NCI-H510A (cell line): ENCODE measurements around the gene CEP20.
"Not testable (repeated sequence)": the region's sequence is repeated elsewhere in the genome, so short reads cannot be mapped to it uniquely, and the experiment has no call there.

Experiments
- DNase-seq: peaks from one replicate; lab custom pipeline; 2025; lab: John Stamatoyannopoulos, UW

The CEP20 gene

DNA sequence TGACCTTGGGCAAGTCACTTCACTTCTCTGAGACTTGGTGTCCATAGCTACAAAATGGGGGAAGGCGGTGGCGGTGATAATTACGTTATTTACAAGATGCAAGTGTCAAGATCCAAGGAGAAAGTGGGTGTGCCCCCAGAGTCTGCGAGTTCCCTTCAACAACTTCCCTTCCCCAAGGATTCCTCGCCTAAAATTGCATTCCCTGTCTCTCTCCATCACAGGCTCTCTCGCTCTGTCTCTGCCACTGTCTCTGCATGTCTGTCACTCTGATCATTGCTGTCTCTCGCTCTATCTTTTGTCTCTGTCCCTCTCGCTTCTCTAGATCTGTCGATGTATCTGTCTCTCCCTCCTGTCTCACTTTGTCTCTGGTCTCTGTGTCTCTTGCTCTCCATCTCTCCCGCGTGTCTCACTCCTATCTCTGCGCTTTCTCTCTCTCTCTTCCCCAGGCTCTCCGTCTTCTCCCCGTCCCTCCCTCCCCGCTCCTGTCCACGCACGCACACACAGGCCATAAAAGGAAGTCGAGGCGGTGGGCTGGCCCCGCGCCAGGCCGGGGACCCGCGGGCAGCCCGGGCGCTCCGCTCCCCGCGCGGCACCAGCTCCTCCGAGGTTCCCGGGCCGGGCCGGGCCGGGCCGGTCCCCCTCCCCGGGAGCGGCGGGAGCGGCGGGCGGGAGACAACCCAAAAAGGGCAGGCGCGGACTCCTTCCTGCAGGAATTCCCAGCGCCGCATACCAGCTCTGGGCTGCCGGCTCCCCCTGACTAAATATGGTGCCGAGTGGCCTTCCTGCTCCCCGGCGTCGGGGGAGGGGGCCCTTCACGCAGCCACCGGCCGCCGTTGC, 30.5 kb downstream of the CEP20 start:
- DNase-seq, result no peak

DNA sequence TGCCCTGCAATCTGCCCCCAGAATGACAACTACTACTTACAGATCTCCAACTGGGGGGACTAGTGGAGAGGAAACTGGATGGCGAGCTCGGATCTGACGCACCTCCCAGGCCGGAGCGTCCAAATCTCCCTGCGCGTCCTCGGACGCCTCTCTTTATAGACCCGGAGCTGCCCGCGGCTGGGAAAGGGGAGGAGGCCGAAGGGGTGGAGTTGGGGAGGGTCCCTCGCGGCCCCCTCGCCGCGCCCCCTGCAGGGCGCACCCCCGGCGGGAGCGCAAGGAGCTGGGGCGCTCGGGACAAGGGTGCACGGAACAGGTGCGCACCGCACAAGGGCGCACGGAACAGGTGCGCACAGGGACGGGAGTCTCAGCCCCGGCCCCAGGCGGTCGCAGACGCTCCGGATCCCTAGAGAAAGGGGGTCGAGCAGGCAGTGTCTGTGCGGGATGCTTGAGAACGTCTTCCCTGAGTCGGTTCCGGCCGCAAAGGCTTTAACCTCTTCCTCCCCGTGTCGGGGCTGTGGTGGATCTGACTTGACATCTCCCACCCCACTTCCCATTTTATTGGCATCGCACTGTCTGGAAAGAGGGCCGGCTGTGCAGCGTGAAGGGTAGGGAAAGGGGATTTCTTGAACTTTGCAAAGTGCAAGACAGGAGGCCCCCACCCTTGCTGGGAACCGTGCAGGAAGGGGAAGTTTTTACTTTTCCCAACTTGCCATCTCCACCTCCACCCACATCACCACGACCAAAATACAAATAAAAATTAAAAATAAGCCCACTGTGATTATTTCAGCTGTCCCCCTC, 31.3 kb downstream of the CEP20 start, which contains the start of gene MYH11:
TSS of gene MYH11 (minus strand) at position 128 of the 798 bp plus-strand sequence. CDS start 18,776 bp downstream, outside the sequence.
- DNase-seq, result no peak

DNA sequence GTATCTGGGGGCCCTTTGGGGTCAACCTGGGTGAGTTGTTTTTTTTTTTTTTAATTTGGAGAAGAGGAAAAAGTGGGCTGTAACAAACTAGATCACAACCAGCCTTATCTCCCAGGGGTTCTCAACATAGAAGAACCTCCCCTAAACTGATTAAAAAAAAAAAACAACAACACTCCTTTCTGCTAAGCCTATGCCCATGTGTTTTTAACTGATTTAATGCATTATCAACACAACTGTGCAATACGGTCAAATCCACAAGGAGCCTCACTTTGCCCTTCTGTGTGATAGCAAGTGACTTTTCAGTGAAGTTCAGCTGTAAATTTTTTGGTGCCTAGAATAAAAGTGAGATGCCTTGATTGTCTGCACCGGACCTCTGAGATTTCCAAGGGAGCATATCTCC, 32.2 kb downstream of the CEP20 start:
- no peak for DNase-seq

DNA sequence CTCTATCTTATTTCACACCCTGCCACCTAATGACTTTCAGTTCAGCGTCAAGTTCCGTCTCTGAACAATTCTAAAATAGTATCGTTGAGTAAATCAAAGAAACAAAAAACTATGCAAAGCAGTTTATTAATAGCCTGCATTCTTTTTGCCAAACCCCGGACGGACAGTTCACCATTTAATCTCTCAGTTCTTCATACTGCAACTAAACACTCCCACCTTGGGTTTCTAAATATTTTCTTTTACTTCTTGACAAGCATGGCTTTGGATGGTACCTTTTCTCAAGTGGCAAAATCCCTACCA, 32.7 kb downstream of the CEP20 start:
- no peak for DNase-seq

DNA sequence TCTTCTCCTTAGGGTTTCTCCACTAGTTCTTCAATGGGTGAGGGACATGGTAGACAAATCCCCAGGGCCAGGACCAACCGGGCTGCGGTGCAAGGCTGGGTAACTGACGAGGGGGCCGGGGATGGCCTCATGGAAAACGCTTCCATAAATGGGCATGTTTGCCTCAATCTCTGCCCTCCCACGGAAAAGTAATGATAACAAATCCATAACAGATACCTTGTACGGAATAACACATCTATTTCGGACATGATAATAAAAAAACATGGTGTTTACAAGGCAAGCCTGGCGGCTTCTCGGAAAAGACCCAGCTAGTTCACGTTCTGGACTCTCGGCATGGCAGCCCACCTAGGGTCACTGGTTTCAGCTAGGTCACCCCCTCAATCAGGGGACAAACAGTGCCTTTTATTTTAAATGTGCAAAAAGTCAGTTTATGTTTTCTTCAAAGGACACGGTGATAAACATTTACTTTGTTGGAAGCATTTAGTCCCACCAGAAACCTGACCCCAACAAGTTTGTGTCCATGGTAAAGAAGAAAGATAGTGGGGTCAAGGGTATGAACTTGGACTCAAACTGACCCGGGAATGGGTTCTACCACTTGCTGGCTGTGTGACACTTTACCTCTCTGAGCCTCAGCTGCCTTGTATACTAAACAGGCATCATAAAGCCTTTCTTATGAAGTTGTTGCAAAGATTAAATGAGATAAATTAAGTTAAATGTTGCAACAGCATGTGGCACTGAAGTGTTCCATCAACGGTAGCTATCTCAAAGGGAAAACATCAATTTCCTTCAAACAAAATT, 33.3 kb downstream of the CEP20 start:
- DNase-seq, result no peak

DNA sequence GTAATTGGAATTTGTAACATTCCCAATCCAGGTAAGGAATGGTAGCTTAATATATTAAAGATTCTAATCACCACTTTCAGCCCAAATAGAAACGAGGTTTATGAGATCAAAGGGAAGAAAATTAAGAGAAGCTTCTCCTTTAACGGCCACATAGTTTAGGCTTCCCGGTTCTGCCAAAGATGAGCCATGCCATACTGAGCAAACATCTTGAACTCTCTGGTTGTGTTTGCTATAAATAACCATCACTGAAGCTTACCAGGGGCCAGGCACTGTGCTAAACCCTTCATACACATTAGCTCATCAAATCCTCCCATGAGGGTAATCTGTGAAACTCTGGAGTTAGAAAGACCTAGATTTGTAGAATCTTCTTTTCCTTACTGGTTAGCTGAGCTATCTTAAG, 34.3 kb downstream of the CEP20 start:
- no peak for DNase-seq

DNA sequence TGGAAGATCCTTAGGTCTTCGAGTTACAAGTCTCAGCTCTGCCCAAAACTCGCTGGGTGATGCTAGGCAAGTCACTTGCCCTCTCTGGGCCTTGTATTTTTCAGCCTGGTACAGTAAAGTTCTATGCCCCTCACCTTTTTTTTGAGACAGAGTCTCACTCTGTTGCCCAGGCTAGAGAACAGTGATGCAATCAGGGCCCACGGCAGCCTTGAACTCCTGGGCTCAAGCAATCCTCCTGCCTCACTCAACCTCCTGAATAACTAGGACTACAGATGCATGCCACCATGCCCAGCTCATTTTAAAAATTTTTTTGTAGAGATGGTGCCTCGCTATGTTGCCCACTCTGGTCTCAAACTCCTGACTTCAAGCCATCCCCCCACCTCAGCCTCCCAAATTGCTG, 35.4 kb downstream of the CEP20 start:
- no peak for DNase-seq

DNA sequence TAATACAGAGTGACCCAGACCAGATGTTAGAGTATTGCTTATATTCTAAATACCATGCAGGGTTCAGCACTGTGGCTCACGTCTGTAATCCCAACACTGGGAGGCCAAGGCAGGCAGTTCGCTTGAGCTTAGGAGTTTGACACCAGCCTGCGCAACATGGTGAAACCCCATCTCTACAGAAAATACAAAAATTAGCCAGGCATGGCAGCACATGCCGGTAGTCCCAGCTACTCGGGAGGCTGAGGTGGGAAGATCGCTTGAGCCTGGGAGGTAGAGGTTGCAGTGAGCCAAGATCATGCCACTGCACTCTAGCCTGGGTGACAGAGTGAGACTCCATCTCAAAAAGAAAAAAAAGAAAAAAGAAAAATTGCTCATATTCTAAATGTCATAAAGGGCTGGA, 37.8 kb downstream of the CEP20 start:
- not testable (repeated sequence) for DNase-seq

DNA sequence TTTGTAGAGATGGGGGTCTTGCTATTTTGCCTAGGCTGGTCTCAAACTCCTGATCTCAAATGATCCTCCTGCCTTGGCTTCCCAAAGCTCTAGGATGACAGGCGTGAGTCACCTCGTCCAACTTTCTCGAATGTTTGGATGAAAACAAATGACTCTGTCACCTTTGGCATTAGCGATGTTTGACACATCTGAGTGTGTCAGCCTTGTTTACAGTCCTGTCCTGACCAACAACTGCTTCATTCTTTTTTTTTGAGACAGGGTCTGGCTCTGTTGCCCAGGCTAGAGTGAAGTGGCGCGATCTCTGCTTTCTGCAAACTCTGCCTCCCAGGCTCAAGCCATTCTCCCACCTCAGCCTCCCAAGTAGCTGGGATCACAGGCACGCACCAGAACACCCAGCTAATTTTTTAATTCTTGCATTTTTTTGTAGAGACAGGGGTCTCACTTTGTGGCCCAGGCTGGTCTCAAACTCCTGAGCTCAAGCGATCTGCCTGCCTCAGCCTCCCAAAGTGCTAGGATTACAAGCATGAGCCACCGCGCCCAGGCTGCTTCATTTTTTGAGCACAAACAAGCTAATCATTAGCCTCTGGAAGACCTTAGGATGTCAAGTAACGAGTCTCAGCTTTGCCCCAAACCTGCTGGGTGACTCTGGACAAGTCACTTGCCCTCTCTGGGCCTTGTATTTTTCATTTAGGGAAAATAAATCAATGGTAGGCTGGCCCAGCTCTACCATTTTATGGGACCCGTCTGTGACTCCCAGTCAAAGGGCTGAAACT, 39.0 kb downstream of the CEP20 start:
- no peak for DNase-seq

DNA sequence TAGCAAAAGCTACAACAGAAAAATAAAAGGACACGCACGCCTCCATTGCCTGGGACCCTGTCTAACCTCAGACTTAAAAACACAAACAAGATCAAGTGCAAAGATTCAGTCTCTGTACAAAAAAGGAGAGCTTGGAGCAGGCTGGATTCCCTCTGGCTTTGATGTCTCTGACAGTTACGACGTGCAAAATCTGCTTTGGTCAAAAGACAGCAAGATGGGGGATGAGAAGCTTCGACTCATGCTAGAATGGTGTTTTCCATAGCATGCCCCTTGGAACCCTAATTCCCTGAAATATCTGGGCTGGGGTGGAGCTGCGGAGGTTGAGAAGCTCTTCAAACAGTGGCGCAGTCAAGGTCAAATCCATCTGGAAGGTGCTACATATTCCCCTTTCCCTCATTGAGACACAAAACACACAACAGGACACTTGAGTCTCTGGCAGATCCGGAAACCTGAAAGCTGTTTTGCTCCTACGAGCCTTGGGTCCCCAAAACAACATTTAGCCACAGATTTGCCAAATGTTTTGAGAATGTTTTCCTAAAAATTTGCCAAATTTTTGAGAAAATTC, 40.7 kb downstream of the CEP20 start:
- no peak for DNase-seq

DNA sequence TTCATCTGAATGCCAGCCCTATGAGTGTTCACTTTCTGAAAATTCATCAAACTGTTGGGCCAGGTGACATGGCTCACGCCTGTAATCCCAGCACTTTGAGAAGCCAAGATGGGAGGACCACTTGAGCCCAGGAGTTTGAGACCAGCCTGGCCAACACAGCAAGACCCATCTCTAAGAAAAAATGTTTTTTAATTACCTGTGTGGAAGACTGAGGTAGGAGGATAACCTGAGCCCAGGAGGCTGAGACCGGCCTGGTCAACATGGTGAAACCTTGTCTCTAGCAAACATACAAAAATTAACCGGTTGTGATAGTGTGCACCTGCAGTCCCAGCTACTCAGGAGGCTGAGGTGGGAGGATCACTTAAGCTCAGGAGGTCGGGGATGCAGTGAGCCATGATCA, 41.9 kb downstream of the CEP20 start:
- no peak for DNase-seq

DNA sequence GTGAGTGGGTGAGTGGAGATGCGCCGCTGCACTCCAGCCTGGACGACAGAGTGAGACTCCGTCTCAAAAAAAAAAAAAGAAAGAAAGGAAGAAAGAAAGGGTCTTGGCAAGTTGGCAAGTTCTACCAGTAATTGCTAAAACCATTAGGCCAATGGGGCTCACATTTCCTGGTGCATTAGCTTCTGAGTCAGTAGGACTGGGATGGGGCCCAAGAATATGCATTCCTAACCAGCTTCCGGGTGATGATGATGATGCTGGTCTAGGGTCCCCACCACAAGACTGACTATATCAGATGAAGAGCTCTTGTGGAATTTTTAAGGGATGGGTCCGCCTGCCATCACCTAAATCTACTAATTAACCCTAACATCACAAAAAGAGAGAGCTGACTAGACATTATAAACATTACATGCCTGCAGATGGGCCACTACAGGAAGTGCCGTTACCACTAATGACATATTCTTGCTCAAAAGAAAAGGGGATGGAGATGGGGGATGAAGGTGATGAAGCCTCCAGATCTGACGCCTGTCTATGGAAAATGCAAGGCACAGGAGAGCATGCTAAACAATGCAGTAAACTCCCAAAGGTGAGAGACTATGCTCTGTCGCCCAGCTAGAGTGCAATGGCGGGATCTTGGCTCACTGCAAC, 44.6 kb downstream of the CEP20 start:
- no peak for DNase-seq

DNA sequence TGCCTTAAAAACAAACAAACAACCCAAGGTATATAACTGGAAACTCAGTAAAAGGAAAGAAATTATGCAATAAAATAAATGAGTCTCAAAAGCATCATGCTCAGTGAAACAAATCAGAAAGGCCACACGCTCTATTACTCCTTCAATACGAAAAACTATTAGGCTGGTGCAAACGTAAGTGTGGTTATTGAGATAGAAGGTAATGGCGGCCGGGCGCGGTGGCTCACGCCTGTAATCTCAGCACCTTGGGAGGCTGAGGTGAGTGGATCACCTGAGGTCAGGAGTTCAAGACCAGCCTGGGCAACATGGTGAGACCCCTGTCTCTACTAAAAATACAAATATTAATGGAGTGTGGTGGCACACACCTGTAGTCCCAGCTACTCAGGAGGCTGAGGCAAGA, 49.2 kb downstream of the CEP20 start:
- not testable (repeated sequence) for DNase-seq

DNA sequence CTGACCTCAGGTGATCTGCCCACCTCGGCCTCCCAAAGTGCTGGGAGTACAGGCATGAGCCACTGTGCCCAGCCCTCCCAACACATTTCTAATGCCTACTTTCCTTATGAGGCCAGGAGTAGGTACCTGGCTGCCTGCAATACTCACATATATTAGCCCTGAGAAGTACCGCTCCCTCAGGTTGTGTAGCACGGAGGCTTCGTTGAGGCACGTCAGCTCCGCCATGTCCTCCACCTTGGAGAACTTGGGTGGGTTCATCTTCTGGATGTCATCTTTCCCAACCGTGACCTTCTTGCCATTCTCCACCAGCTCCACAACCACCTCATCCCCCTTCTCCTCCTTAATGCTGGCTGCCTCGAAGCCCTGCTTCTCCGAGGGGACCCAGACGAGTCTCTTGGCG, 50.6 kb downstream of the CEP20 start:
- DNase-seq, result no peak

DNA sequence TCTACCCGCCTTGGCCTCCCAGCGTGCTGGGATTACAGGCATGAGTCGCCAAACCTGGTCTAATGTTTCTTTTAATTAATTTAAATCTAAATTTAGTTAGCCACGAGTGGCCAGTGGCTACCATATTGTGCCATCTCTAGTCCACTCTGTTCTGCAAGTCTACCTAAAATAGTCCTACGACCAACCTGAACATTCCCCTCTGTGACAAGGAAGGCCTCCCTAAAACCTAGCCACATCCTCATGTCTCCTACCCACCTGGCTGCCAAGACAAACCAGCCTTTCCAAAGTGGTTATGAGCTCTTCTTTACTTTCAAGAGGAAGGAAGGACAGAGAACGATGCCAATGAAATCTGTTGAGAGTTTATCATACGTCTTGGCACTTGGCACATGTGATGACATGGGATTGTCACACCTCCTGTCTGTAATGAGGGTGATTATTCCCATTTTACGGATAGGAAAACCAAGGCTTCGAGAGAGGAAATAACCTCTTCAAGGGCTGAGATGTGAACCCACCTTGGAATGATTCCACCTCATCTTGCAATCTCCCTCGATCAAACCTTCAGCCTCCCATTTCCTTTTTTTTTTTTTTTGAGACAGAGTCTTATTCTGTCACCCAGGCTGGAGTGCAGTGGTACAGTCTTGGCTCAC, 51.3 kb downstream of the CEP20 start:
- no peak for DNase-seq

DNA sequence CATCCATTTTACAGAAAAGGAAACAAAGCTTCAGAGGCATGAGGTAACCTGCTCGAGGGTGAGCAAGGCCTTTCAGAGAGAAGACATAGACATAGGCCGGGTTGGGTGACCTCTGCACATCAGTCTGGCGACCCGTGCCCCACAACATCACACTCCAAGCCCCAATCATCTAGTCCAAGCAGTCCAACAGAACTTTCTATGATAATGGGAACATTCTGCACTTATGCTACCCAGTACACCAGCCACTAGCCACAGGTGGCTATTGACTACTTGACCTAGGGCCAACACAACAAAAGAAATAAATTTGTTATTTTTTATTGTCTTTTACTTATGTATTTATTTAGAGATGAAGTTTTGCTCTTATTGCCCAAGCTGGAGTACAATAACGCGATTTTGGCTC, 52.3 kb downstream of the CEP20 start:
- no peak for DNase-seq

DNA sequence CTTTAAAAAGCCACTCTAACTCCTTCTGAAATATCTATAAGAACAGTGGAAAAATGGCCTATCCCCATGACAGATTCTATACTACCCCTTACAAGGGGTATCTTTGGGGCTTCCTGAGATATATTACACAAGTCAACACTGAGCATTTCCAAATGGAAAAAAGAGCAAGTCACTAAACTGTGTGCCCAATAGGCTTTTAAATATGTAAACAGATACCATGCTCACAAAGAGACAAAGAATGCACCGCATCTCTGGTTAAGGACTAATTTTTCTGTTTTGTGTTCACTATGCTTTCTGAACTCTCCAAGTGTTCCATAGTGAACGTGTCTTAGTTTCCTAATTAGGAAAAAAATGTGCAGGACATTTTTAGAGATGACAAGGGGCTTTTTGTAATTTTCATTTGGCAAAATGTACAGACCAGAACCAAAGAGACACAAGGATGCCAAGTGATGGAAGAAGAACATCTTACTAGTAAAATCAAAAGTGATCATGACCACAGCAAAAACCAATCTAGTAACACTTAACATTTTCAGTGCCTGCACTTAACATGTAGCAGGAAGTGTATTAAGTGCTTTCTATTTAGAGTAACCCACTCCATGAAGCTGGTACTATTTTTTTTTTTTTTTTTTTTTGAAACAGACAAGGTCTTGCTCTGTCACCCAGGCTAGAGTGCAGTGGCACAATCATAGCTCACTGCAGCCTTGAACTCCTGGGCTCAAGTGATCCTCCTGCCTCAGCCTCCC, 53.1 kb downstream of the CEP20 start:
- DNase-seq, result no peak

DNA sequence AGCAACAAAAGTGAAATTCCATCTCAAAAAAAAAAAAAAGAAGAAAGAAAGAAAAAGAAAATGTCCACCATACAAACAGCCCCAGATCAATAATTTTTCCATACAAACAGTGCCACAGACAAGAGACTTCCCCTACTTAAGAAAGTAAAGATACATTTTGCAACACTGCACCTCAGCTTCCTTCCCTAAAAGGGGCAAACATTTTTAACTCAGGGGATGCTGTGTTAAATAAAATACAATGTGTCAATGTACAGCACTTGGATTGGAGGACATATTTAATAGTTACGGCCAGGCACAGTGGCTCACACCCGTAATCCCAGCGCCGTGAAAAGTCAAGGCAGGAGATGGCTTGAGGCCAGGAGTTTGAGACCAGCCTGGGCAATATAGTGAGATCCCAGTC, 53.9 kb downstream of the CEP20 start:
- DNase-seq, result no peak

DNA sequence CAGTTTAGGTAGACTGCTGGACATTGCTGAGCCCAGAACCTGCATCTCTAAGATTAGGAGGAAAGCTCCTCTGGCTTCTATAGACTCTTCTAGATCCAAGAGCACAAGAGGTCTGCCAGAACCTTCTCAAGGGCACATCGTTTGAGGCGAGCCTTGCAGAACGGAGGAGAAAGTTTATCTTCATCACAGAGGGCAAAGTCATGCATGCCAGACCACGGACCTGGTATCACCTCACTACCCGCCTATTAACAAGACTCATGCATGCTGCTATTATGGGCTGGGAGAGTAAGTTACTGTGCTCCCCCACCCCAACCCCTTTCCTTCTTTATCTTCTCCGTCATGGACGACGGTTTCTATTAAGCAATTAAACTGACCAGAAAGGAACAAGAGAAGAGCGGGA, 54.9 kb downstream of the CEP20 start:
- DNase-seq, result no peak

DNA sequence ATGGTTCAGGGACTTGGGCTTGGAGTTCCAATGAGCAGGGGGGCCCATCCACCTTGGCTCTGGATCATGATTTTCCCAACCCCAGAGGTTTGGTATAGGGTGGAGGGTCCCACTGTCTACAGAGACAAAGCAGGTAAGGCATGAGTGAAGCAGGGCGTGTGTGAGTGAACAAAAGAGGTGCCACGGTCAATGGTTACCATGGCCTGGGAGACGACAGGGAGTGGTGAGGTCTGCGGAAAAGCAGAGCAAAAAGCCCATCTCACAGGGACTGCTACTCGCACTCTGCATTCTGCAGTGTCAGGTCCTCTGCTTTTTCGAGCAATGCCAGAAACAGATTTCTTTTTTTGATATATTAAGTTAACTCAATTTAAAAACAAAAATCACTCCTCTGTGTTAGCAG, 56.2 kb downstream of the CEP20 start:
- no peak for DNase-seq
